Epithelial cell of proximal tubule (primary cell): ENCODE measurements around the gene PGAP6. TPM values are rescaled to one million over a fixed set of nuclear protein-coding genes. Genes with fewer than 3 reads are reported as not detected.
"Not testable (repeated sequence)": the region's sequence is repeated elsewhere in the genome, so short reads cannot be mapped to it uniquely, and the experiment has no call there.

ENCODE experiments used
- DNase-seq: peaks from one replicate; pipeline ENCODE4 v3.0.0-alpha.2; 2011; ENCODE audit warnings: low read depth
- H3K4me3 ChIP-seq: 2 replicates; pipeline ENCODE4 v1.5.1; 2011; ENCODE audit warnings: low read depth, mild to moderate bottlenecking, low read length
- total RNA-seq: library from RNA; depleted of rRNA; stranded (reverse); fragments of >200 nt; gene quantifications from 2 replicates; pipeline ENCODE4 v1.2.3, GENCODE V29; 2015
- TF ChIP-seq, protein P1 (sequence below): conservative IDR thresholded peaks from 2 replicates; pipeline ENCODE4 v1.5.1; 2012; ENCODE audit warnings: low read depth, mild to moderate bottlenecking, low read length

Gene PGAP6
- total RNA-seq, 1 donor from 2014 or later, result 87.2 TPM

DNA sequence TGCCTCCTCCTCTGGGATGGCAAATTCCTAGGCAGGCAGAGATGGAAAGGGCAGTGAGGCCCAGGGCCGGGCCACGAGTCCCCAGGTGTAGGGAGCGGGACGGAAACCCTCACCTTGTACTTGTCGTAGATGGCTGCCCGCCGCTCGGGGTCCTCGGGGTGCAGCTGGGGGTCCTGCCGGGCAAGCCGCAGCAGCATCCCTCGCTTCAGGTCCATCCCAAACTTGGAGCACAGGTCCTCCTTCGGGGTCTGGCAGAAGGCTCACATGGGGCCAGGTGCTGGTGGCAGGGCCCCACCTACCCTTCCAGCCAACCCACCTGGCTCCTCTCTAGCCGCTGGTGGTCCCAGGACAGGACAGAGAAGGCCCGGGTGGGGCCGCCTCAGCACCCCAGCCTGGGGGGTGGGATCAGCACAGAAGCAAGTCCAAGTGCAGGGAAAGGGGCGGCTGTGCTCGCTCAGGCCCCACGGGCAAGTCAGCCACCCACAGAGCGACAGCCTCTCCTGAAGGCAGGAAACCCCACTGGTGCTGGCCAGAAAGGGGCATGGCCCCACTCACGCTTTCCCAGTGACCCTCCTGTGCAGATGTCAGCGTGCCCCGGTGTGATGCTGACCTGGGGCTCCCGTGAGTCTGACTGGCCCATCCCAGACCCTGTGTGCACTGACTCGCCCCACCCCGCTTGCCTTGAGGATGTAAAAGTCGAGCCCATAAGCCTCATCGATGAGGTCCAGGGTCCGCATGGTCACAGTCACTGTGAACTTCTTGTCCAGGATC, 13.2 kb downstream of the PGAP6 start:
- TF ChIP-seq, protein P1, sequence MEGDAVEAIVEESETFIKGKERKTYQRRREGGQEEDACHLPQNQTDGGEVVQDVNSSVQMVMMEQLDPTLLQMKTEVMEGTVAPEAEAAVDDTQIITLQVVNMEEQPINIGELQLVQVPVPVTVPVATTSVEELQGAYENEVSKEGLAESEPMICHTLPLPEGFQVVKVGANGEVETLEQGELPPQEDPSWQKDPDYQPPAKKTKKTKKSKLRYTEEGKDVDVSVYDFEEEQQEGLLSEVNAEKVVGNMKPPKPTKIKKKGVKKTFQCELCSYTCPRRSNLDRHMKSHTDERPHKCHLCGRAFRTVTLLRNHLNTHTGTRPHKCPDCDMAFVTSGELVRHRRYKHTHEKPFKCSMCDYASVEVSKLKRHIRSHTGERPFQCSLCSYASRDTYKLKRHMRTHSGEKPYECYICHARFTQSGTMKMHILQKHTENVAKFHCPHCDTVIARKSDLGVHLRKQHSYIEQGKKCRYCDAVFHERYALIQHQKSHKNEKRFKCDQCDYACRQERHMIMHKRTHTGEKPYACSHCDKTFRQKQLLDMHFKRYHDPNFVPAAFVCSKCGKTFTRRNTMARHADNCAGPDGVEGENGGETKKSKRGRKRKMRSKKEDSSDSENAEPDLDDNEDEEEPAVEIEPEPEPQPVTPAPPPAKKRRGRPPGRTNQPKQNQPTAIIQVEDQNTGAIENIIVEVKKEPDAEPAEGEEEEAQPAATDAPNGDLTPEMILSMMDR, result no peak
- DNase-seq, result no peak
- no peak overlapping the region for H3K4me3 ChIP-seq

DNA sequence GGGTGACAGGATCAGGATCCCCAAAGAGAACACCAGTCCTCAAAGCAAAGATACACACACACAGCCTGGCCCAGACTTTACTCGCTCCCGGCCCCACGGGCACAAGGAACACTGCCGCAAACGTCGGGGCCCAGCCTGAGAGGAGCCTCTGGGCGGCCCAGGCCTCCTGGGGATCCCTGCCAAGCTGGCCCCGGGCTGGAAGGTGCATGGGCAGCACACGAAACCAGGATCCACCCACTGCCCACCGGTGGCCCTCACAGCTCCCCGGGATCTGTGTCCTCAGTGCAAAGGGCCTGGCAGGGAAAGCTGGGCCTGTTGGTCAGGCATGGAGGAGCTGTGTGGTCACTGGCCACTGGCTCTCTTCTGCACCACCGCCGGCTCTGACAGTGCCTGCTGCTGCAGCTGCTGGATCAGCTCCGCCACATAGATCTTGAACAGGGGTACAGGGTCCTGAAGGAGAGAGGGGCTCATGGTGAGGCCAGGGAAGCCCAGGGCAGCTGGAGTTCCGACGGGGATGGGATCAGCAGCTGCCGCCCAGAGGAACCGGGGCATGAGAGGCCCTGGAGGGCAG, 14.4 kb downstream of the PGAP6 start:
- TF ChIP-seq, protein P1, result no peak
- DNase-seq, result no peak
- no peak overlapping the region for H3K4me3 ChIP-seq

DNA sequence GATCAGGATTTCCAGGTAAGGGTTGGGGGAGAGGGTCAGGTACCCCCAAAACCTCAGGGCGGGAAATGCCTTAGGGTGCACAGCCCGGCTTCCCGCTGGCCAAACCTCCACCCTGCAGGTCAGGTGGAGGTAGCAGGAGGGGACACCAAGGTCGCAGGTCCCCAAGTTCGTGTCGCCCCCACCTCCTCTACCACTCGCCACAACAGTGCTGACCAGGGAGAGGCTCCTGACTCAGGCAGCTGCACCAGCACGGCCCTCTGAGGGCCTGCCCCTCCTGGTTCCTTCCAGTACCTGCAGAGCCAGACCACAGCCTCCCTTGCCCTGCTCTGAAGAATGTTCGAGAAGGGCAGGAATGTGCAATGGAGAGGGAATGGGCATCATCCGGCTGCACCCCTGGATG, 15.3 kb downstream of the PGAP6 start:
- no peak for DNase-seq
- H3K4me3 ChIP-seq, result no peak overlapping the region
- TF ChIP-seq, protein P1, result no peak

DNA sequence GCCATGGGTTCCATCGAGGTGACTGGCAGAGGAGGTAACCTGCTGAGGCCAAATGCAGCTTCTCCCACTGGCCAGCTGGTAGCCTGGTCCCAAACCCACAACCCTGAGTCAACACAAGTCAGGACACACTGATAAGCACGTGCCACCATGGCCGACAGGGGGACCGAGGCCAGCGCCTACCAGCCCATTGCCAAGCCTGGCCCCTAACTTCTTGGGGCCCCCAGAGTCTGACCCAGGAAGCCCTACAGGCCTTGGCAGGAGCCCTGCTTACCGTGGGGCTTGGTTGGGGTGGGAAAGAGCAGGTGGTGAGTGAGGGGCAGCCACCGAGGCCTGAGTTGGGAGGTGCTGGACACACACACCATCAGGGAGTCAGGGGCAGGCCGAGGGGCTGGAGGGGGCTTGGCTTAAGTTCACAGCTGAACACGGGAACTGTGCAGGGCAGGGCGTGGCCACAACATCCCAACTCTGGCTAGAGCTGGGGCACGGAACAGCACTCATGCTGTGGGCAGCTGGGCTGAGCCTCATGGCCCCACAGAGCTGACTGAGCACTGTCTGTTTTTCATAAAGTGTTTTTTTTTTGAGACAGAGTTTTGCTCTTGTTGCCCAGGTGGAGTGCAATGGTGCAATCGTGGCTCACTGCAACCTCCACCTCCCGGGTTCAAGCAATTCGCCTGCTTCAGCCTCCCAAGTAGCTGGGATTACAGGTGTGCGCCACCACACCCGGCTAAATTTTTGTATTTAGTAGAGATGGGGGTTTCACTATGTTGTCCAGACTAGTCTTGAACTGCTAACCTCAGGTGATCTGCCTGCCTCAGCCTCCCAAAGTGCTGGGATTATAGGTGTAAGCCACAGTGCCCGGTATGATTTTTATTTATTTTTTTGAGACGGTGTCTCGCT, 16.9 kb downstream of the PGAP6 start:
- no peak overlapping the region for H3K4me3 ChIP-seq
- DNase-seq, result no peak
- TF ChIP-seq, protein P1, result no peak

DNA sequence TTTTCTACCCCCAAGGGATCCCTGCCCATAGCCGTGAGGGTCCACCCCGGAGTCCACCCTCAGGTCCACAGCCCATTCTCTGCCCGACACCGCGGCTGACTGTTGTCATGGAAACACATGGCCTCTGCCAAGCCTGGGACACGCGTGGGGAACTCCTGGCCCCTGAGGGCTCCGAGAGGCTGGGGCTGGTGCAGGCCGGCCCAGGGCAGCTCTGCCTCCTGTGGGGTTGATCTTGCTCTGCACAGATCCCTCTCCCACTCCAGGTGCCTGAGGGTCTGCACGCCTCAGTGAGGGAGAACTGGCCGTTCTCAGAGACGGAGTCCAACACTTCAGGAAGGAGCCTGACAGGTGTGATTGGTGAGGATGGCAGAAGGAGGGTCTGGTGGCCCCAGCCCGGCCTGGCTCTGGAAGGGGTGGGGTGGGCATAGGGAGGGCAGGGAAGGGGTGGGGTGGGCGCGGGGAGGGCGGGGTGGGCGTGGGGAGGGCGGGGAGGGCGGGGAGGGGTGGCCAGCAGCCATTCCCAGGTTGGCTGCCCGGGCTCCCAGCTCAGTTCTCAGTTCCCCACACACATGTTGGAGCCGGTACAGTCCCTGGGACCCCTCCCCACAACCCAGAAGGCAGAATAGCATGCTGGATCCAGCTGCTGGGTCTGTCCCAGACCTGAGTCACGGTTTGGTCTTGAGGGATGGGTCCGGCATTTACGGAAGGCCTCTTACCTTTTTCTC, 17.9 kb downstream of the PGAP6 start:
- no peak overlapping the region for H3K4me3 ChIP-seq
- no peak for DNase-seq
- TF ChIP-seq, protein P1, result no peak

DNA sequence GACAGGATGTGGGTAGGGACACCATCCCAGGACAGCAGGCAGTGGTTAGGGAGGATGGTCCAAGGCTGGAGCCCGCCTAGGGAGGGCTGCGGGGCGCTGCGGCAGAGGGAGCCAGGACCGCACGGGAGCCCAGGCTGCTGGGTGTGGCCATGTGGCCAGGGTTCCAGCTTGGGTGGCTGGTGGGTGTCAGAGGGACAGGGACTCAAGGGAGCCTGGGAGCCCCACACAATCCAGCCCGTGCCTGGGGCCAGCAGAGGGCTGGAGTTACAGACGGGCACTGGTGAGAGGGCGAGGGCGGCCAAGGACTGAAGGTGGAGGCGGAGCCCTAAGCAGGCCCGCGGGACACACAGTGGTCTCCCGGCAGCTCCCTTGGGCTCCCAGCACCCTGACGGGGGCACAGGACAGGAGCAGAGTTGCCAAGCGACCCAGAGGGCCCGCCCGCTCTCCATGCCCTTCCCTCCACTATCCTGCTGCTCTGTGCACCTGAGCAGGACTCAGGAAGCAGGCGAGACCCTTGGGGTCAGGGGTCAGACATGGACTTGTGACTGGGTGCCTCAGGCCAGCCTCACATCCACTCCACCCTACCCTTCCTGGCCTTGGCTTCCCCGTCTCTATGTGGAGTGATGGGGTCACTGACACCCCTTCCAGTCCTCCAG, 18.5 kb downstream of the PGAP6 start:
- TF ChIP-seq, protein P1, result no peak
- DNase-seq, result no peak
- no peak overlapping the region for H3K4me3 ChIP-seq

DNA sequence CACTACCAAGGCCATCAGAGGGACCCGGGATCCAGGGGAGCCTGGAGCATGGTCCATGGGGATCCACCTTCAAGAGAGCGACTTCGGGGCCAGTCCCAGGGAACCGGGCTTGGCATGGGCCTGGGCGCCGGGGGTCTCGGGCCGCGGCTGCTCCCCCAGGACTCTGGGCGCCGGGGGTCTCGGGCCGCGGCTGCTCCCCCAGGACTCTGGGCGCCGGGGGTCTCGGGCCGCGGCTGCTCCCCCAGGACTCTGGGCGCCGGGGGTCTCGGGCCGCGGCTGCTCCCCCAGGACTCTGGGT, 19.1 kb downstream of the PGAP6 start:
- not testable (repeated sequence) for DNase-seq, H3K4me3 ChIP-seq
